Measurements from ENCODE around the gene PCDHGB6. TPM values are rescaled to one million over a fixed set of nuclear protein-coding genes. Genes with fewer than 3 reads are reported as not detected.

PCDHGB6 gene
- total RNA-seq, 1 experiment from 2014 or later, result 6.0 TPM

DNA sequence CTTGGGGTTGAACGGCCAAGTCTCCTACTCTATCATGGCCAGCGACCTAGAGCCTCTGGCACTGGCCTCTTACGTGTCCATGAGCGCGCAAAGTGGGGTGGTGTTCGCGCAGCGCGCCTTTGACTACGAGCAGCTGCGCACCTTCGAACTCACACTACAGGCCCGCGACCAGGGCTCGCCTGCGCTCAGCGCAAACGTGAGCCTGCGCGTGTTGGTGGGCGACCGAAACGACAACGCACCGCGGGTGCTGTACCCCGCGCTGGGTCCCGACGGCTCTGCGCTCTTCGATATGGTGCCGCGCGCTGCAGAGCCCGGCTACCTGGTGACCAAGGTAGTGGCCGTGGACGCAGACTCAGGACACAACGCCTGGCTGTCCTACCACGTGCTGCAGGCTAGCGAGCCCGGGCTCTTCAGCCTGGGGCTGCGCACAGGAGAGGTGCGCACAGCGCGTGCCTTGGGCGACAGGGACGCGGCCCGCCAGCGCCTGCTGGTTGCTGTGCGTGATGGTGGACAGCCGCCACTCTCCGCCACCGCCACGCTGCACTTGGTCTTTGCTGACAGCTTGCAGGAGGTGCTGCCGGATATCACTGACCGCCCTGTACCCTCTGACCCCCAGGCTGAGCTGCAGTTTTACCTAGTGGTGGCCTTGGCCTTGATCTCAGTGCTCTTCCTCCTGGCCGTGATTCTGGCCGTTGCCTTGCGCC, 8.1 kb upstream of the PCDHGB6 start:
- H3K9me3 Mint-ChIP-seq, result peaks cover 47 to 70% of the 10 kb centered on the region in 2 experiments
- Histone ChIP-seq H3K4ac (ENCODE audit: low read depth, low read length) (no peak overlapping the region), H3K56ac (ENCODE audit: insufficient read length, low read depth, low read length) (no peak overlapping the region), H4K91ac (ENCODE audit: insufficient read length, low read depth, low read length) (no peak overlapping the region), H3K23ac (ENCODE audit: insufficient read length, low read depth, low read length) (no peak overlapping the region), H4K20me1 (ENCODE audit: control insufficient read depth, insufficient read depth, insufficient read length) (no peaks in the 10 kb centered on the region), H3K9me3 (ENCODE audit: control insufficient read depth, low read depth, low read length) (peaks cover 34% of the 10 kb centered on the region), H3K4me1 (ENCODE audit: insufficient read depth, low read length) (no peaks in the 10 kb centered on the region), H3K79me2 (ENCODE audit: insufficient read depth, low read length) (no peaks in the 10 kb centered on the region), H3K9ac (ENCODE audit: extremely low read depth, insufficient read length, low read length) (no peak overlapping the region), H3K14ac (ENCODE audit: insufficient read depth, low read length) (no peak overlapping the region), H4K5ac (ENCODE audit: insufficient read length, low read depth, low read length) (no peak overlapping the region), H2BK12ac (ENCODE audit: insufficient read length, low read depth, low read length) (no peak overlapping the region), H3T11ph (ENCODE audit: low read length) (no peak overlapping the region), H2BK20ac (ENCODE audit: low read depth, low read length, poor library complexity, severe bottlenecking) (no peak overlapping the region), H3K18ac (ENCODE audit: insufficient read length, low read depth, low read length) (no peak overlapping the region), H3K27me3 (ENCODE audit: insufficient read depth, low read length) (no peaks in the 10 kb centered on the region), H2AFZ (ENCODE audit: low read length) (no peak overlapping the region), H3K79me1 (ENCODE audit: insufficient read depth, low read depth, low read length, poor library complexity, severe bottlenecking) (no peaks in the 10 kb centered on the region), H3K4me2 (ENCODE audit: insufficient read depth, insufficient read length, low read length) (no peak overlapping the region), H2BK5ac (ENCODE audit: insufficient read length, low read length) (no peak overlapping the region), H2BK15ac (ENCODE audit: low read depth, low read length) (no peak overlapping the region), H2BK120ac (ENCODE audit: low read depth, low read length, poor library complexity, severe bottlenecking) (no peak overlapping the region), H3K23me2 (ENCODE audit: insufficient read length, low read depth, low read length, poor library complexity, severe bottlenecking) (no peaks in the 10 kb centered on the region), H2AK5ac (ENCODE audit: insufficient read length, low read length) (no peak overlapping the region), H4K8ac (replicated peaks; ENCODE audit: insufficient read length, low read depth, low read length) (no peak overlapping the region), H3K27ac (ENCODE audit: insufficient read length, low read depth, low read length) (no peak overlapping the region)
- H3K4me3 Mint-ChIP-seq, result no peak overlapping the region
- WGBS (ENCODE audit: extremely low coverage, insufficient read length, low lambda C conversion rate), result no CpG with 5 or more reads among the region's 61 CpGs
- H3K4me1 Mint-ChIP-seq, result no peaks in the 10 kb centered on the region
- no peaks in the 10 kb centered on the region for H3K27me3 Mint-ChIP-seq (ENCODE audit: low read depth)
- TF ChIP-seq, protein P1, sequence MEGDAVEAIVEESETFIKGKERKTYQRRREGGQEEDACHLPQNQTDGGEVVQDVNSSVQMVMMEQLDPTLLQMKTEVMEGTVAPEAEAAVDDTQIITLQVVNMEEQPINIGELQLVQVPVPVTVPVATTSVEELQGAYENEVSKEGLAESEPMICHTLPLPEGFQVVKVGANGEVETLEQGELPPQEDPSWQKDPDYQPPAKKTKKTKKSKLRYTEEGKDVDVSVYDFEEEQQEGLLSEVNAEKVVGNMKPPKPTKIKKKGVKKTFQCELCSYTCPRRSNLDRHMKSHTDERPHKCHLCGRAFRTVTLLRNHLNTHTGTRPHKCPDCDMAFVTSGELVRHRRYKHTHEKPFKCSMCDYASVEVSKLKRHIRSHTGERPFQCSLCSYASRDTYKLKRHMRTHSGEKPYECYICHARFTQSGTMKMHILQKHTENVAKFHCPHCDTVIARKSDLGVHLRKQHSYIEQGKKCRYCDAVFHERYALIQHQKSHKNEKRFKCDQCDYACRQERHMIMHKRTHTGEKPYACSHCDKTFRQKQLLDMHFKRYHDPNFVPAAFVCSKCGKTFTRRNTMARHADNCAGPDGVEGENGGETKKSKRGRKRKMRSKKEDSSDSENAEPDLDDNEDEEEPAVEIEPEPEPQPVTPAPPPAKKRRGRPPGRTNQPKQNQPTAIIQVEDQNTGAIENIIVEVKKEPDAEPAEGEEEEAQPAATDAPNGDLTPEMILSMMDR (conservative IDR thresholded peaks at IDR 0.05), result no peak
- H3K36me3 Mint-ChIP-seq (ENCODE audit: insufficient read depth in 1 of 3, low read depth in 3 of 3), result peaks cover 19 to 44% (median 38%) of the 10 kb centered on the region in 3 experiments
- no peak overlapping the region for H3K27ac Mint-ChIP-seq
- DNase-seq, result no peak
